GM12864 (cell line): ENCODE measurements around the gene DDX50.

ENCODE experiments used
- DNase-seq: peaks from one replicate; pipeline ENCODE4 v3.0.0-alpha.2; 2011; ENCODE audit warnings: low read depth
- H3K4me3 ChIP-seq: 2 replicates; pipeline ENCODE4 v1.5.1; 2011; ENCODE audit warnings: mild to moderate bottlenecking, low read depth, low read length, control low read depth
- CTCF ChIP-seq: IDR thresholded peaks from 2 replicates; pipeline ENCODE4 v1.5.1; 2011; ENCODE audit warnings: low read depth, mild to moderate bottlenecking, moderate library complexity, low read length, control low read depth, inconsistent platforms; ENCODE audit errors: missing control alignments

DDX50 gene

GRCh38 chr10:68950598-68950997, 49.5 kb downstream of the DDX50 start:
- no peak for DNase-seq
- no peak overlapping the region for H3K4me3 ChIP-seq
- TF ChIP-seq CTCF = no peak

GRCh38 chr10:68954904-68955303, 53.8 kb downstream of the DDX50 start:
- TF ChIP-seq CTCF = no peak
- peak overlapping the region; percentile 69 for H3K4me3 ChIP-seq
- no peak for DNase-seq

- no peak for TF ChIP-seq CTCF
- DNase-seq = no peak
These were observed 54.3 kb downstream of the DDX50 start for GRCh38 chr10:68955355-68955831.

GRCh38 chr10:68955832-68956532, 54.9 kb downstream of the DDX50 start, which contains the start of gene DDX21:
TSS of gene DDX21 (plus strand) at chr10:68956170. CDS start at chr10:68956226, 56 bp downstream.
- peak; percentile 83 for DNase-seq
- TF ChIP-seq CTCF = peak; percentile 75
- H3K4me3 ChIP-seq = peak within 1 kb of the TSS; percentile 69

More at GRCh38 chr10:68955355-68955831, 54.3 kb downstream of the DDX50 start:
- H3K4me3 ChIP-seq = peak overlapping the region; percentile 69

GRCh38 chr10:68957284-68957615, 56.1 kb downstream of the DDX50 start:
- TF ChIP-seq CTCF = no peak
- DNase-seq = no peak
- peak overlapping the region; percentile 69 for H3K4me3 ChIP-seq

GRCh38 chr10:68957654-68958053, 56.5 kb downstream of the DDX50 start:
- no peak for TF ChIP-seq CTCF
- no peak for DNase-seq
- peak overlapping the region; percentile 69 for H3K4me3 ChIP-seq
